ENCODE results near the gene ALDH4A1.
"Not testable (repeated sequence)": the region's sequence is repeated elsewhere in the genome, so short reads cannot be mapped to it uniquely, and the experiment has no call there.

The ALDH4A1 gene

GRCh38 chr1:18907021-18907916, 4.9 kb upstream of the ALDH4A1 start:
- in situ Hi-C loops (cut with HindIII; ENCODE audit: low pct_ligation_motif_present, low pct_unique_long_range_greater_than_20kb, low sequenced_read_pairs), result no loop called here
- peak; percentile 44 for DNase-seq

- in situ Hi-C loops (cut with HindIII; ENCODE audit: low pct_ligation_motif_present, low pct_unique_long_range_greater_than_20kb, low sequenced_read_pairs), result no loop called here
- DNase-seq, result no peak
Measured at GRCh38 chr1:18903291-18903756, 969 bp upstream of the ALDH4A1 start.

- no peak for DNase-seq
- in situ Hi-C loops (cut with HindIII; ENCODE audit: low pct_ligation_motif_present, low pct_unique_long_range_greater_than_20kb, low sequenced_read_pairs), result no loop called here
Measured at GRCh38 chr1:18901952-18902522, 318 bp downstream of the ALDH4A1 start.

GRCh38 chr1:18901147-18901951, 1.0 kb downstream of the ALDH4A1 start:
- in situ Hi-C loops (cut with HindIII; ENCODE audit: low pct_ligation_motif_present, low pct_unique_long_range_greater_than_20kb, low sequenced_read_pairs), result no loop called here
- no peak for DNase-seq

GRCh38 chr1:18900303-18900841, 2.0 kb downstream of the ALDH4A1 start:
- DNase-seq, result no peak
- in situ Hi-C loops (cut with HindIII; ENCODE audit: low pct_ligation_motif_present, low pct_unique_long_range_greater_than_20kb, low sequenced_read_pairs), result no loop called here

- in situ Hi-C loops (cut with HindIII; ENCODE audit: low pct_ligation_motif_present, low pct_unique_long_range_greater_than_20kb, low sequenced_read_pairs), result no loop called here
- DNase-seq, result no peak
Measured at GRCh38 chr1:18899363-18900049, 2.8 kb downstream of the ALDH4A1 start.

- in situ Hi-C loops (cut with HindIII; ENCODE audit: low pct_ligation_motif_present, low pct_unique_long_range_greater_than_20kb, low sequenced_read_pairs), result no loop called here
- DNase-seq, result no peak
Measured at GRCh38 chr1:18898567-18898966, 3.8 kb downstream of the ALDH4A1 start.

GRCh38 chr1:18895317-18895716, 7.0 kb downstream of the ALDH4A1 start:
- no peak for DNase-seq
- in situ Hi-C loops (cut with HindIII; ENCODE audit: low pct_ligation_motif_present, low pct_unique_long_range_greater_than_20kb, low sequenced_read_pairs), result no loop called here

GRCh38 chr1:18893120-18893519, 9.2 kb downstream of the ALDH4A1 start:
- in situ Hi-C loops (cut with HindIII; ENCODE audit: low pct_ligation_motif_present, low pct_unique_long_range_greater_than_20kb, low sequenced_read_pairs), result no loop called here
- no peak for DNase-seq

GRCh38 chr1:18891858-18892257, 10.5 kb downstream of the ALDH4A1 start:
- in situ Hi-C loops (cut with HindIII; ENCODE audit: low pct_ligation_motif_present, low pct_unique_long_range_greater_than_20kb, low sequenced_read_pairs); DNase-seq: not testable (repeated sequence)

- in situ Hi-C loops (cut with HindIII; ENCODE audit: low pct_ligation_motif_present, low pct_unique_long_range_greater_than_20kb, low sequenced_read_pairs), result no loop called here
- no peak for DNase-seq
Measured at GRCh38 chr1:18891426-18891780, 11.0 kb downstream of the ALDH4A1 start.

GRCh38 chr1:18890706-18891425, 11.5 kb downstream of the ALDH4A1 start:
- DNase-seq, result no peak
- in situ Hi-C loops (cut with HindIII; ENCODE audit: low pct_ligation_motif_present, low pct_unique_long_range_greater_than_20kb, low sequenced_read_pairs), result no loop called here

GRCh38 chr1:18886003-18886335, 16.4 kb downstream of the ALDH4A1 start:
- DNase-seq, result peak; percentile 23

GRCh38 chr1:18885311-18886002, 16.9 kb downstream of the ALDH4A1 start:
- no peak for DNase-seq
- in situ Hi-C loops (cut with HindIII; ENCODE audit: low pct_ligation_motif_present, low pct_unique_long_range_greater_than_20kb, low sequenced_read_pairs), result no loop called here

More at GRCh38 chr1:18886003-18886335, 16.4 kb downstream of the ALDH4A1 start:
- in situ Hi-C loops (cut with HindIII; ENCODE audit: low pct_ligation_motif_present, low pct_unique_long_range_greater_than_20kb, low sequenced_read_pairs), result no loop called here

GRCh38 chr1:18884727-18885126, 17.6 kb downstream of the ALDH4A1 start:
- in situ Hi-C loops (cut with HindIII; ENCODE audit: low pct_ligation_motif_present, low pct_unique_long_range_greater_than_20kb, low sequenced_read_pairs), result no loop called here
- DNase-seq, result no peak

- in situ Hi-C loops (cut with HindIII; ENCODE audit: low pct_ligation_motif_present, low pct_unique_long_range_greater_than_20kb, low sequenced_read_pairs), result no loop called here
- DNase-seq, result no peak
Measured at GRCh38 chr1:18884419-18884717, 18.0 kb downstream of the ALDH4A1 start.

- in situ Hi-C loops (cut with HindIII; ENCODE audit: low pct_ligation_motif_present, low pct_unique_long_range_greater_than_20kb, low sequenced_read_pairs), result no loop called here
Measured at GRCh38 chr1:18883636-18884418, 18.5 kb downstream of the ALDH4A1 start.

More at GRCh38 chr1:18883636-18884418, 18.5 kb downstream of the ALDH4A1 start:
- DNase-seq, result peak; percentile 60

Measured in ACHN (cell line).